ENCODE measurements around the gene CHTF8. TPM values are rescaled to one million over a fixed set of nuclear protein-coding genes. Genes with fewer than 3 reads are reported as not detected.

CHTF8 gene
- total RNA-seq, 1 donor from 2014 or later, result 134 TPM

DNA sequence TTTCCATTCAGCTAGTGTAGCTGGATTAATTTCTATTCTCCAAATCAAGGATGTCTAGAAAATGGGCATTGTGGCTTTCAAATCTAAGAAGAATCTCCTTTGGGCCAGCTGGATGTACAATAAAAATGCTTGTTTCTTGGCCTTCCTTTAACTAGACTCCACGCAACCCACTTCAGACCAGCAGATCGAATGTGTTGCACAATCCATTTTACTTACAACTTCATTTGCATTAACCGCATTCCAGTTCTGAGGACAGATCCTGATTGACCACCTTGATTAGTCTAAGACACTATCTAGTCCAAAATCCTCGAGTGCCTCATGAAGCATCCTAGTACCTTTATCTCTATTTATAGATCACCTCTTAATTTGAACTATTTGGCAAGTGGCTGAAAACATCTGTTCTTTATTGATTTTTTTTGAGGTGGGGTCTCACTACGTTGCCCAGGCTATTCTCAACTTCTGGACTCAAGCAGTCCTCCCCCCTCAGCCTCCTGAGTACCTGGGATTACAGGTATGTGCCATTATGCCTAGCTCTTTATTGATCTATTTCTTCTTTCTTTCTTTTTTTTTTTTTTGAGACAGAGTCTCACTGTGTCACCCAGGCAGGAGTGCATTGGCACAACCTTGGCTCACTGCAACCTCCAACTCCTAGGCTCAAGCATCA, 47.2 kb downstream of the CHTF8 start:
- H3K4me3 Mint-ChIP-seq, result no peak overlapping the region

DNA sequence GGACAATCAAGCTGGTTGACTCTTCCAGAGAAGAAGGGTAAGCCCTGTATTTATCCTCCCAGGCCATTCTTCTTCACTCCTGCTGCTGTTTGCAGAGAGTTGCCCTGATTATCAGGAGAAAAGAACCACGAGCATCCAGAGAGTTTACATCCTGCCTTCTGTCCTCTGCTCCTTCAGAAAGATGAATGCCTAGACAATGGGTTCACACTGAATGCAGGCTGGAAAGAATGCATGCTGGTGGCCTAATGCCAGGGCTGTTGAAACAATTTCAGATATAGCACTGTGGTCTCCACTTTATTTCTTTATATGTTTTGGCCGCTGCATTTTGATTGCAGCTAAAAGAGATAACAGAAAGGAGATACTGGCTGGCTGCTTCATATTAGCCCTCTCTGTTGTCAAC, 48.1 kb downstream of the CHTF8 start:
- Mint-ChIP-seq H3K9me3 (no peaks in the 10 kb centered on the region), H3K4me3 (no peak overlapping the region), H3K36me3 (ENCODE audit: low read depth) (peaks cover 29% of the 10 kb centered on the region), H3K27ac (no peak overlapping the region), H3K27me3 (no peaks in the 10 kb centered on the region), H3K4me1 (no peaks in the 10 kb centered on the region)
- ATAC-seq (ENCODE audit: low read depth), result no peak
- DNase-seq, result no peak
- TF ChIP-seq, protein P1, sequence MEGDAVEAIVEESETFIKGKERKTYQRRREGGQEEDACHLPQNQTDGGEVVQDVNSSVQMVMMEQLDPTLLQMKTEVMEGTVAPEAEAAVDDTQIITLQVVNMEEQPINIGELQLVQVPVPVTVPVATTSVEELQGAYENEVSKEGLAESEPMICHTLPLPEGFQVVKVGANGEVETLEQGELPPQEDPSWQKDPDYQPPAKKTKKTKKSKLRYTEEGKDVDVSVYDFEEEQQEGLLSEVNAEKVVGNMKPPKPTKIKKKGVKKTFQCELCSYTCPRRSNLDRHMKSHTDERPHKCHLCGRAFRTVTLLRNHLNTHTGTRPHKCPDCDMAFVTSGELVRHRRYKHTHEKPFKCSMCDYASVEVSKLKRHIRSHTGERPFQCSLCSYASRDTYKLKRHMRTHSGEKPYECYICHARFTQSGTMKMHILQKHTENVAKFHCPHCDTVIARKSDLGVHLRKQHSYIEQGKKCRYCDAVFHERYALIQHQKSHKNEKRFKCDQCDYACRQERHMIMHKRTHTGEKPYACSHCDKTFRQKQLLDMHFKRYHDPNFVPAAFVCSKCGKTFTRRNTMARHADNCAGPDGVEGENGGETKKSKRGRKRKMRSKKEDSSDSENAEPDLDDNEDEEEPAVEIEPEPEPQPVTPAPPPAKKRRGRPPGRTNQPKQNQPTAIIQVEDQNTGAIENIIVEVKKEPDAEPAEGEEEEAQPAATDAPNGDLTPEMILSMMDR (IDR thresholded peaks at IDR 0.05), result no peak
- POLR2A ChIA-PET, result interaction anchor here (0.6 kb wide), 1 partner anchor 296 kb away, joined by 6 read pairs; no protein-coding TSS in a partner anchor
- intact Hi-C loops (cut with micrococcal nuclease), result no loop called here
- CTCF ChIA-PET, result no interaction called here

More for the DNA sequence above, 47.2 kb downstream of the CHTF8 start:
- POLR2A ChIA-PET, result interaction anchor here (0.6 kb wide), 1 partner anchor 29 kb away, joined by 3 read pairs; no protein-coding TSS in a partner anchor
- intact Hi-C loops (cut with micrococcal nuclease), result no loop called here
- Mint-ChIP-seq H3K27me3 (no peaks in the 10 kb centered on the region), H3K9me3 (no peaks in the 10 kb centered on the region), H3K36me3 (ENCODE audit: low read depth) (peaks cover 29% of the 10 kb centered on the region), H3K4me1 (no peaks in the 10 kb centered on the region), H3K27ac (no peak overlapping the region)
- TF ChIP-seq, protein P1 (IDR thresholded peaks at IDR 0.05), result no peak
- CTCF ChIA-PET, result no interaction called here
- no peak for DNase-seq
- ATAC-seq (ENCODE audit: low read depth), result no peak

DNA sequence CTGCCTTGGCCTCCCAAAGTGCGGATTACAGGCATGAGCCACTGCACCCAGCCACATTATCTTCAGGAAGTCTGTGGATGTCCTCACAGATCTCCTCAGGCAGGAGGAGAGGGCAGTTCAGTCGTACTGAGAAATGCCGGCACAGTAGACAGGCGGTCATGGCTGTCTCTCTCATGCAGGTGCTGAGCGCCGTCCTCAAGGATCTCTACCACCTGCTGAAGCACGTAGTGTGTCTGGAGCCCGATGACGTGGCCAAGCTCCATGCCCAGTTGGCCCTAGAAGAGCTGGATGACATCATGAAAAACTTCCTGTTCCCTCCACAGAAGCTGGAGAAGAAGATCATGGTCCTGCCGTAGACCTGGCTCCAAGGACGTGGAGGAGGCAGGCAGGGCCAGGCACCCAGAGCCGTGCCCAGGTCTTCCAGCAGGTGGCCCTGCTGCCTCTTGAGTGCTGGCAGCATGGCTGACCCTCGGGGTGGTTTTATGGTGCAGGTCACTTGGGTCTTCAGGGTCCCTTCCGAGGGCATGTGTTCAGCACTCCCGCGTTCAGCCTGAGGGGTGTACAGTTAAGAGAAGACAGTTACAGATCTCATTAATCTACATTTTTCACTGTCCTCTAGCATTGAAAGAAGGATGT, 49.0 kb downstream of the CHTF8 start:
- DNase-seq, result no peak
- no peak for ATAC-seq (ENCODE audit: low read depth)
- CTCF ChIA-PET, result no interaction called here
- TF ChIP-seq, protein P1 (IDR thresholded peaks at IDR 0.05), result no peak
- POLR2A ChIA-PET, result no interaction called here
- no peak overlapping the region for H3K27ac Mint-ChIP-seq
- H3K4me3 Mint-ChIP-seq, result no peak overlapping the region
- H3K27me3 Mint-ChIP-seq, result no peaks in the 10 kb centered on the region
- no peaks in the 10 kb centered on the region for H3K4me1 Mint-ChIP-seq
- H3K9me3 Mint-ChIP-seq, result no peaks in the 10 kb centered on the region
- intact Hi-C loops (cut with micrococcal nuclease), result no loop called here
- peaks cover 29% of the 10 kb centered on the region for H3K36me3 Mint-ChIP-seq (ENCODE audit: low read depth)

DNA sequence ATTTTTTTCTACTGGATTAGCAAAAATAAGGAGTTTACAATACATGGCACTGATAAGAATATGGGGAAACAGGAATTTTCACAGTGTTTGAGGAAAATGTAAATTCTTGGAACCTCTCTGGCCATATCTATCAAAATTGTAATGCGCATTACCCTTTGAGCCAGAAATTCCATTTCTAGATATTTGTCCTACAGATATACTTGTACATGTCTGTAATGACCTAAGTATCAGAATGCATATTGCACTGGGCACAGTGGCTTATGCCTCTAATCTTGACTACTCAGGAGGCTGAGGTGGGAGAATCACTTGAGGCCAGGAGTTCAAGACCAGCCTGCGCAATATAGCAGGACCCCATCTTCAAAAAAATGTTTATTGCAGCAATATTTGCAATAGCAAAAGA, 52.7 kb downstream of the CHTF8 start:
- TF ChIP-seq, protein P1 (IDR thresholded peaks at IDR 0.05), result no peak
- ChIA-PET CTCF (no interaction called here), POLR2A (no interaction called here)
- Mint-ChIP-seq H3K4me1 (no peaks in the 10 kb centered on the region), H3K27me3 (no peaks in the 10 kb centered on the region), H3K36me3 (ENCODE audit: low read depth) (peaks cover 21% of the 10 kb centered on the region), H3K27ac (no peak overlapping the region), H3K4me3 (no peak overlapping the region), H3K9me3 (no peaks in the 10 kb centered on the region)
- ATAC-seq (ENCODE audit: low read depth) (no peak), DNase-seq (no peak)
- intact Hi-C loops (cut with micrococcal nuclease), result no loop called here

DNA sequence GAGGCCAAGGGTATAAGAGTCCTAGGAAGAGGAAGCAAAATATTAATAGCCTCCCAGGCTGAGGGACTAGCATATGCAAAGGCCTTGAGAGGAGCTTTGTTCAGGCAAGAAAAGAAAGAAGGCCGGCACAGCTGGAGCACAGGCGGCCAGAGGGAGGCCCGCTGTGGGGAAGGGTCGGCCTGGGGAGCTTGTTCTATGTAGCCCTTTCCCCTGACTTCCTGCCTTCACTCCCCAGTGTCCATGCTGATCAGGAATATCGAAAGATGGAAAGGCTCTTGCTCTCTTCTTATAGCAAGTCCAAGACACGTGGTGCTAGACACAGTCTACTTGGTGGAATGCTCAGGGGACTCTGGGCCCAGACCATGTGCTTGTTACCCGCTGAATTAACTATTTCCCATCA, 54.3 kb downstream of the CHTF8 start:
- no peak for DNase-seq
- ChIA-PET POLR2A (no interaction called here), CTCF (no interaction called here)
- no peak overlapping the region for H3K4me3 Mint-ChIP-seq
- ATAC-seq (ENCODE audit: low read depth), result no peak
- H3K36me3 Mint-ChIP-seq (ENCODE audit: low read depth), result peaks cover 6% of the 10 kb centered on the region
- H3K27me3 Mint-ChIP-seq, result no peaks in the 10 kb centered on the region
- H3K4me1 Mint-ChIP-seq, result no peaks in the 10 kb centered on the region
- no peak overlapping the region for H3K27ac Mint-ChIP-seq
- TF ChIP-seq, protein P1 (IDR thresholded peaks at IDR 0.05), result no peak
- intact Hi-C loops (cut with micrococcal nuclease), result no loop called here
- H3K9me3 Mint-ChIP-seq, result no peaks in the 10 kb centered on the region

Data from activated B cell treated with CpG ODN at 0.5 μM for 24 hours (primary cell).